HG03457 (cell line): ENCODE data around the gene CTAGE15.
"Not testable (repeated sequence)": the region's sequence is repeated elsewhere in the genome, so short reads cannot be mapped to it uniquely, and the experiment has no call there.

Experiments used
- ATAC-seq: cut with Tn5 transposase; IDR thresholded peaks from one replicate; pipeline ENCODE4 v1.9.1; 2021; ENCODE audit warnings: moderate number of reproducible peaks; ENCODE audit not compliant: unreplicated experiment

CTAGE15 gene, protein sequence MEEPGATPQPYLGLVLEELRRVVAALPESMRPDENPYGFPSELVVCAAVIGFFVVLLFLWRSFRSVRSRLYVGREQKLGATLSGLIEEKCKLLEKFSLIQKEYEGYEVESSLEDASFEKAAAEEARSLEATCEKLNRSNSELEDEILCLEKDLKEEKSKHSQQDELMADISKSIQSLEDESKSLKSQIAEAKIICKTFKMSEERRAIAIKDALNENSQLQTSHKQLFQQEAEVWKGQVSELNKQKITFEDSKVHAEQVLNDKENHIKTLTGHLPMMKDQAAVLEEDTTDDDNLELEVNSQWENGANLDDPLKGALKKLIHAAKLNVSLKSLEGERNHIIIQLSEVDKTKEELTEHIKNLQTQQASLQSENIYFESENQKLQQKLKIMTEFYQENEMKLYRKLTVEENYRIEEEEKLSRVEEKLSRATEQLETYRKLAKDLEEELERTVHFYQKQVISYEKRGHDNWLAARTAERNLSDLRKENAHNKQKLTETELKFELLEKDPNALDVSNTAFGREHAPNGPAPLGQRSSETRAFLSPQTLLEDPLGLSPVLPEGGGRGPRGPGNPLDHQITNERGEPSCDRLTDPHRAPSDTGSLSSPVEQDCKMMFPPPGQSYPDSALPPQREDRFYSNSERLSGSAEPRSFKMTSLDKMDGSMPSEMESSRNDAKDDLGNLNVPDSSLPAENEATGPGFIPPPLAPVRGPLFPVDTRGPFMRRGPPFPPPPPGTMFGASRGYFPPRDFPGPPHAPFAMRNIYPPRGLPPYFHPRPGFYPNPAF

DNA sequence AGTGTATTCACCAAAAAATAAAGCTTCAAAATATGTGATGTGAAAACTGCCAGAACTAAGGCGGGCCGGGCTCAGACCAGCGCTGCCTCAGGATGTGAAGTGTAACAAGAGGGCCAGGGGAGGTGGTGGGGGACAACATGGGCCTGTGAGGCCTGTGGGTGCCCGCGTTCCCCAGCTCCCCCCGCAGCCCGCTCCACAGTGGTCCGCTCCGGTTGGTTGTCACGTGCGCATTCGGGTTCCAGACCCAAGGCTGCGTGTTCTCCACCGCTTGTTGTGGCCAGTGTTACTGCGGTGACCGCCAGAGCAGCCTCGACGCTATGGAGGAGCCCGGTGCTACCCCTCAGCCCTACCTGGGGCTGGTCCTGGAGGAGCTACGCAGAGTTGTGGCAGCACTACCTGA, at the start of gene CTAGE15:
Gene CTAGE15, plus strand, starts transcription at position 301 of the 400 bp plus-strand sequence. Its CDS starts 17 bp downstream, at position 318.
- ATAC-seq, result not testable (repeated sequence)

- not testable (repeated sequence) for ATAC-seq
Observed at GRCh38 chr7:143522309-143522916, 49.2 kb upstream of the CTAGE15 start.

DNA sequence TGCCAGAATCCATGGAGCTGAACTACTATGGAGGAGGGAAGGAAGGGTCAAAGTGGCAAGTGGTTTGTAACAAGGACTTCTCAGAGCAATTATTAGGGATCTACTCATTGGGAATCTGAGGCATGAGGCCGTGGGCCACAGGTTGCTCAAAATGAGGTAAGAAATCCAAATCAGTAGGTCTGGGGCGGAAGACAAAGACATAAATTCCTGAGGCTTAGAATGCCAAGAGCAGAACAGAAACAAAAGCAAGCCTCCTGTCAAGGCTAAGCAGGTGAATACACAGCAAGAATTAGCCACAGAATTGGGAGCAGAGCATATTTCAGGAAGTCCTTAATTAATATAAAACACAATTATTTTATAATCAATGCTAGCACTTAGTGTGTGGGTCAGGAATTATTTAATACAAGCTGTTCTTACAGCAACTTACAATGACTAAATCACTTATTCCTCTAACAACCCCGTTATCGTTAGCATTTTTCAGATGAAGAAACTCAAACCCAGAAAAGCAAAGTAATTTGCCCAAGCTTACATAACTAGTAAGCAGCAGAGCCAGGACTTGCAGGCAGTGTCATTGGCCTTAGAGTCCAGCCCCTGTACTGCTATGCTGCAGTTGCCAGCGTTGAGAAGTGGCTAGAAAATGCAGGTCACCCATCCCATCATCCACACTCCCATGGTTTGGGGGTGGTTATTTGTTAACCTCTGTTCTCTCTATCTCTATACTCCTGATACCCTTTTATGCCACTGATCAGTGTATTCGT, 40.3 kb upstream of the CTAGE15 start:
- not testable (repeated sequence) for ATAC-seq

GRCh38 chr7:143531932-143532331, 39.7 kb upstream of the CTAGE15 start:
- ATAC-seq, result not testable (repeated sequence)

- not testable (repeated sequence) for ATAC-seq
Observed at GRCh38 chr7:143533213-143533839, 38.3 kb upstream of the CTAGE15 start.

- ATAC-seq, result not testable (repeated sequence)
Observed at GRCh38 chr7:143536443-143536842, 35.2 kb upstream of the CTAGE15 start.

DNA sequence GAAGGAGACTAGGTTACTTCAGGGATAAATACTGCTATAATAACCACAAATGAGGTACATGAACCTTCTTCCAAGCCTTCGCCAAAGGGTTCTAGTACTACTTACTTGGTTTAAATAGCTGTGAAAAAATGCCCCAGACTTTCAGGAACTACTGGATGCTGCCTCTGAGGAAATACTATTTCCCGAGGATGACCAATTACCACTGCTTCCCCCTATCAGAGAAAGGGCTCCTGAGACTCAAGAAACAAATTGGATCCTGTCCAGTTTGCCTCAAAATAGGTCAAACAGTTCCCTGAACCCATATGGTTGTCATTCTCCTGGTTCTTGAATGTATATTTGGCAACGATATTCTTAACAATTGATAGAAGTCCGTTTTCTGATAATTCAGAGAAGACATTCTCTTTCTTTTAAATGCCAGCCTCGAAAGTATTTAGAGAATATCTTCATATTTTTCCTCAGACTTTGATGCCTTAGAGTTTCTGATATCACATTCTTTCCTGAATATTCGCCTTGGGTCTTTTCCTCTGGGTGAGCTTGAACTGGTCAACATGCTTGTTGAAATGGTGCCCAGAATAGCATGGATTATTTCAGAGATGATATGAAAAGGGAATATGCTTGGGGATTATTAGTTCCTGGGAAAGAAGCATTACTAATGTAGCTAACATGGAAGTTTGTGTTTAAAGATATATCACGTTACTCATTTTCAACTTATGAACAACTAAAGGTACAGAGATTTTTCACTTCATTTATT, 28.1 kb upstream of the CTAGE15 start:
- ATAC-seq, result not testable (repeated sequence)

DNA sequence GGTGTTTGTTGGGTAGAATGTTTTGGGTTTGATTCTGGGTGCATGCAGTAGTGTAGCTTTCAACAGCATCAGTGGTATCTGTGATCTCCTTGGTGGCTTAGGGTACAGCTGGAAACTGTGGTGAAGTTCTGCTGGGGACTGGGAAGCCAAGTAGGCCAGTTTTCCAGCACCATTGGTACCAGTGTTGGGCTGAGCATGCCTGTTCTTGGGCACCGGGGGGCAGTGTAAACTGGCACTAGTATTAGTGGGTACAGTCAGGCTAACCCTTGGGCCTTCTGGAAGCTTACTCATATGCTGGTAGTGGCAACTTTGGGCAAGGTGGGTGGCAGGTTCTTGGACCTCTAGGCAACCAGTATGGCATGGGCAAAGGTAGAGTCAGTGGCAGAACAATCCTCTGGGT, 15.6 kb upstream of the CTAGE15 start:
- not testable (repeated sequence) for ATAC-seq

GRCh38 chr7:143563306-143563705, 8.3 kb upstream of the CTAGE15 start:
- ATAC-seq, result not testable (repeated sequence)

- not testable (repeated sequence) for ATAC-seq
Observed at GRCh38 chr7:143566001-143566400, 5.6 kb upstream of the CTAGE15 start.

- not testable (repeated sequence) for ATAC-seq
Observed at GRCh38 chr7:143588183-143588582, 16.6 kb downstream of the CTAGE15 start.

DNA sequence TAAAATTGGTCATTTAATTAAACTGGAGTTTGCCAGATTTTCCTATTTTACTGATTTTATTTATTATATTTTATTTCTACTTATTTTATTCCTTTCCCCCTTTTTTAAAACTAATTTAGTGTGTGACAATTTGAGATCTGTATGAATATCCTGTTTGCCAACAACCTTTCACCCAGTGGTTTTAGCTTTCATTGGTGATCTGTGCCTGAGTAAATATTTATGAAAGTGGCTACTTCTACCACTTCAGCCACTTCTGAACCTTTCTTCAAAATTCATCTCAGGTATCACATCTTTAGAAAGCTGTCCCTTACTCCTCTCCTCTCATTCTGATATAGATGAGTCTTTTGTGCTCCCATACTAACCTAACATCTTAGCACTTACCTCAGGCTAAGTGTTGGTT, 18.3 kb downstream of the CTAGE15 start:
- ATAC-seq, result not testable (repeated sequence)

- ATAC-seq, result not testable (repeated sequence)
Observed at GRCh38 chr7:143598086-143598485, 26.5 kb downstream of the CTAGE15 start.

DNA sequence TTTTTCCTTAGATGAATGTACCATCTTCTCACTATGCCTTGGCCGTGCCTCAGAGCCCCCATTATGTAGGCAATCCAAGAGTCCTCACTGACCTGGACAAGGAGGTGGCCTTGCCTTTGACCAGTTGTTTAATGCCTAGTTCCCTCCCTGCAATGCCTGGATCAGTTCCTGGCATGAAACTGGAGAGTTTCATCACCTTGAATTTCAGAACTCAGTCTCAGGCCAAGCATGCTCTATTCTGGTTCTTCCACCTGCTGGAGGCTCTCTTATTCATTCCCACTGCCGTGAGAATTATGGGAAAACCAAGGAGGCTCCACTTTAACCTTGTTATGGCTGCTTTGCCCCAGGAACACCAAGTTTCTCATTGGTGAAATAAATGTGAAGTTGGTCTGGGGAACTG, 31.9 kb downstream of the CTAGE15 start:
- not testable (repeated sequence) for ATAC-seq

DNA sequence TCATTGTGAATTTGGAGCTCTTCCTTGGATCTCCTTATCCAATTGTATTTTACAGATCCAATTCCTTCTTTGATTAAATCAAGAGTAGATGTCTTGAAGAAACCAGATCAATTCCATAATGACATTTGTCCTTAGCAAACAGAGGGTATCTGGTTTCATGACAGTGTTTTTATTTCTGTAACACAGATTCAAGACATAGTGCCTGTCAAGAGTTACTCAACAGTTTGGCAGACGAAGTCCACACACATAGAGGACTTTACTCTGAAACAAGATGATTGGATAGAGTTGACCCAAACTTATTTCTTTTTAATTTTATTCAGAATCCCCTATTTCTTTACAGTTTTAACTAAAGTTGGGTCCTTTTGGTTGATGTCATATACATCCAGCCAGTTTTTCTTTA, 34.5 kb downstream of the CTAGE15 start:
- not testable (repeated sequence) for ATAC-seq

GRCh38 chr7:143615545-143615944, 43.9 kb downstream of the CTAGE15 start:
- ATAC-seq, result not testable (repeated sequence)

GRCh38 chr7:143617204-143617603, 45.6 kb downstream of the CTAGE15 start:
- ATAC-seq, result not testable (repeated sequence)

- not testable (repeated sequence) for ATAC-seq
Observed at GRCh38 chr7:143620058-143620457, 48.5 kb downstream of the CTAGE15 start.

GRCh38 chr7:143620646-143621045, 49.0 kb downstream of the CTAGE15 start, which contains the start of gene TCAF2:
TCAF2 (plus strand) TSS chr7:143620974.
- ATAC-seq, result peak; percentile 89
